ENCODE results near the gene SERPING1. TPM values are rescaled to one million over a fixed set of nuclear protein-coding genes. Genes with fewer than 3 reads are reported as not detected.

SERPING1 gene
- total RNA-seq, 1 donor from 2014 or later = 490 TPM

GRCh38 chr11:57619331-57619730 lies 21.8 kb downstream of the SERPING1 start:
- TF ChIP-seq CTCF (IDR thresholded peaks at IDR 0.05) = no peak
- no peaks in the 10 kb centered on the region for H3K27me3 ChIP-seq
- DNase-seq (no peak), ATAC-seq (no peak)
- no peak overlapping the region for H3K4me3 ChIP-seq
- H3K4me1 ChIP-seq = no peaks in the 10 kb centered on the region
- peaks cover 25% of the 10 kb centered on the region for H3K36me3 ChIP-seq
- H3K9me3 ChIP-seq = no peaks in the 10 kb centered on the region
- intact Hi-C loops (cut with DNase I) = no loop called here
- no peak overlapping the region for H3K27ac ChIP-seq

DNA sequence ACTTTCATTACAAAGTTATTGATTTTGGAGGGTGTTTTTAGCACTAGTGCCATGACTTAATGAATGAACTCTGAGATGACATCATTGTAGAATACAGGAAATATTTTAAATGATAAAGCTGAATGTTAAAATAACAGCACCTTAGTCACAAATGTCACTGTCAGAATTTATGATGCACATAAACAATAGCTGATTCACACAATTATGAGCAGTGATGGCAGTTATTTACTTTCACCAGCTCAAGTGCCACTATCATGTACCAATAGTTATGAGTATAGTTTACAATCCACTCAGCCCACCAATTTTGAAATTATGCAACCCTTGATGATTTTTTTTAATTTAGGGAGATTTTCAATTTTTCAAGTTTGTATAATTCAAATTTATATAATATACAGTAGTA lies 23.0 kb downstream of the SERPING1 start:
- no peak overlapping the region for H3K4me3 ChIP-seq
- no peaks in the 10 kb centered on the region for H3K9me3 ChIP-seq
- DNase-seq (no peak), ATAC-seq (no peak)
- H3K36me3 ChIP-seq = peaks cover 14% of the 10 kb centered on the region
- no peaks in the 10 kb centered on the region for H3K27me3 ChIP-seq
- intact Hi-C loops (cut with DNase I) = no loop called here
- no peaks in the 10 kb centered on the region for H3K4me1 ChIP-seq
- H3K27ac ChIP-seq = no peak overlapping the region
- TF ChIP-seq CTCF (IDR thresholded peaks at IDR 0.05) = no peak

DNA sequence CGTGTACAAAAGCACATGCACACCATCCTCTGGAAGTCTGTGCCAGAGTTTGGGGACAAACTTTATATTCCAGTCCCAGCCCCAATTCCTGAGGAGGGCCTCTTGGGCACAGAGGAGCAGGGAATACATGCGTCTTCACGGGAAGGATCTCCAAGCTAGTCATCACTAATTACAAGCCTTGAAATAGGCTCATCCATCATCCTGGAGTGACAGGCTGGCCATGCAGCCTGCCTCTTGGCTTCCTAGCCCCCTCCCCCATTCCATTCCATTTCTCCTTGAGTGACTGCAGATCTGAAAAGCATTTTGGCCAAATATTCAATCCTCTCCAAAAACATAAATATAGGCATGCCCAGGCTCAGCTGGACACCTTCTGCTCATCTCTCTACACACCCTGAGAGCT lies 24.8 kb downstream of the SERPING1 start:
- Histone ChIP-seq H3K9me3 (no peaks in the 10 kb centered on the region), H3K27me3 (no peaks in the 10 kb centered on the region), H3K4me1 (no peaks in the 10 kb centered on the region), H3K4me3 (no peak overlapping the region), H3K36me3 (no peaks in the 10 kb centered on the region), H3K27ac (no peak overlapping the region)
- TF ChIP-seq CTCF (IDR thresholded peaks at IDR 0.05) = no peak
- intact Hi-C loops (cut with DNase I) = no loop called here
- ATAC-seq (no peak), DNase-seq (no peak)

GRCh38 chr11:57624864-57625263 lies 27.4 kb downstream of the SERPING1 start:
- no peak overlapping the region for H3K4me3 ChIP-seq

GRCh38 chr11:57626895-57627294 lies 29.4 kb downstream of the SERPING1 start:
- Histone ChIP-seq H3K27ac (no peak overlapping the region), H3K4me3 (no peak overlapping the region), H3K9me3 (no peaks in the 10 kb centered on the region), H3K36me3 (no peaks in the 10 kb centered on the region), H3K27me3 (no peaks in the 10 kb centered on the region), H3K4me1 (no peaks in the 10 kb centered on the region)
- no peak for TF ChIP-seq CTCF (IDR thresholded peaks at IDR 0.05)
- ATAC-seq (no peak), DNase-seq (no peak)
- intact Hi-C loops (cut with DNase I) = no loop called here

More at GRCh38 chr11:57624864-57625263, 27.4 kb downstream of the SERPING1 start:
- Histone ChIP-seq H3K36me3 (no peaks in the 10 kb centered on the region), H3K27ac (no peak overlapping the region), H3K4me1 (no peaks in the 10 kb centered on the region), H3K9me3 (no peaks in the 10 kb centered on the region), H3K27me3 (no peaks in the 10 kb centered on the region)
- ATAC-seq = no peak
- no peak for DNase-seq
- no peak for TF ChIP-seq CTCF (IDR thresholded peaks at IDR 0.05)
- intact Hi-C loops (cut with DNase I) = no loop called here

GRCh38 chr11:57630171-57630570 lies 32.7 kb downstream of the SERPING1 start:
- Histone ChIP-seq H3K4me3 (no peak overlapping the region), H3K27me3 (no peaks in the 10 kb centered on the region), H3K36me3 (no peaks in the 10 kb centered on the region), H3K4me1 (no peaks in the 10 kb centered on the region), H3K27ac (no peak overlapping the region), H3K9me3 (no peaks in the 10 kb centered on the region)
- ATAC-seq = no peak
- DNase-seq = no peak
- TF ChIP-seq CTCF (IDR thresholded peaks at IDR 0.05) = no peak
- intact Hi-C loops (cut with DNase I) = no loop called here
